RWPE2 (cell line): ENCODE data around the gene FOCAD.

ENCODE experiments used
- ATAC-seq: fragments of 200-7000 bp; cut with Tn5 transposase; 3 replicates; pipeline ENCODE4 v1.9.1; 2021; ENCODE audit warnings: low read depth
- DNase-seq: peaks from one replicate; pipeline ENCODE4 v3.0.0-alpha.2; 2020; ENCODE audit warnings: low spot score
- H3K27ac ChIP-seq: fragments of 450-650 bp; 2 replicates; pipeline ENCODE4 v1.5.1; 2017; ENCODE audit warnings: mild to moderate bottlenecking; ENCODE audit not compliant: poor library complexity, severe bottlenecking
- H3K27me3 ChIP-seq: fragments of 250-450 bp; sonication (Bioruptor Pico); 2 replicates; pipeline ENCODE4 v1.5.1; 2021; ENCODE audit warnings: mild to moderate bottlenecking, moderate library complexity; ENCODE audit not compliant: insufficient read depth, poor library complexity, severe bottlenecking
- H3K36me3 ChIP-seq: fragments of 250-450 bp; sonication (Bioruptor Pico); 2 replicates; pipeline ENCODE4 v1.5.1; 2020; ENCODE audit warnings: low read depth, mild to moderate bottlenecking, moderate library complexity
- H3K4me1 ChIP-seq: fragments of 250-450 bp; sonication (Bioruptor Pico); 2 replicates; pipeline ENCODE4 v1.5.1; 2021; ENCODE audit warnings: mild to moderate bottlenecking, moderate library complexity; ENCODE audit not compliant: insufficient read depth, poor library complexity, severe bottlenecking
- H3K4me3 ChIP-seq: fragments of 250-450 bp; sonication (Bioruptor Pico); 2 replicates; pipeline ENCODE4 v1.5.1; 2021; ENCODE audit warnings: mild to moderate bottlenecking, moderate library complexity; ENCODE audit not compliant: severe bottlenecking
- H3K9me3 ChIP-seq: fragments of 250-450 bp; sonication (Bioruptor Pico); 2 replicates; pipeline ENCODE4 v1.5.1; 2021; ENCODE audit warnings: mild to moderate bottlenecking, moderate library complexity; ENCODE audit not compliant: severe bottlenecking
- CTCF ChIP-seq: fragments of 450-650 bp; IDR thresholded peaks from one replicate; pipeline ENCODE4 v1.5.1; 2017; ENCODE audit warnings: mild to moderate bottlenecking, moderate library complexity; ENCODE audit not compliant: poor library complexity, severe bottlenecking

Gene FOCAD

GRCh38 chr9:20642045-20642444, 42.0 kb upstream of the FOCAD start:
- TF ChIP-seq CTCF, result no peak
- Histone ChIP-seq H3K27ac (no peak overlapping the region), H3K4me3 (no peak overlapping the region), H3K4me1 (no peaks in the 10 kb centered on the region), H3K36me3 (no peaks in the 10 kb centered on the region), H3K27me3 (no peaks in the 10 kb centered on the region), H3K9me3 (no peaks in the 10 kb centered on the region)
- ATAC-seq (no peak), DNase-seq (no peak)

- TF ChIP-seq CTCF, result no peak
- no peaks in the 10 kb centered on the region for H3K9me3 ChIP-seq
- H3K36me3 ChIP-seq, result no peaks in the 10 kb centered on the region
- H3K27ac ChIP-seq, result no peak overlapping the region
- no peaks in the 10 kb centered on the region for H3K27me3 ChIP-seq
- DNase-seq (no peak), ATAC-seq (no peak)
- no peaks in the 10 kb centered on the region for H3K4me1 ChIP-seq
- H3K4me3 ChIP-seq, result no peak overlapping the region
Observed at GRCh38 chr9:20643660-20644059, 40.4 kb upstream of the FOCAD start.

- Histone ChIP-seq H3K4me3 (no peak overlapping the region), H3K36me3 (no peaks in the 10 kb centered on the region), H3K27ac (no peak overlapping the region), H3K9me3 (no peaks in the 10 kb centered on the region), H3K4me1 (no peaks in the 10 kb centered on the region), H3K27me3 (no peaks in the 10 kb centered on the region)
- ATAC-seq, result no peak
- no peak for TF ChIP-seq CTCF
- DNase-seq, result no peak
Observed at GRCh38 chr9:20646656-20647055, 37.4 kb upstream of the FOCAD start.

- ATAC-seq, result no peak
- no peak for TF ChIP-seq CTCF
- Histone ChIP-seq H3K36me3 (no peaks in the 10 kb centered on the region), H3K9me3 (no peaks in the 10 kb centered on the region), H3K27ac (no peak overlapping the region), H3K4me3 (no peak overlapping the region), H3K4me1 (no peaks in the 10 kb centered on the region), H3K27me3 (no peaks in the 10 kb centered on the region)
- no peak for DNase-seq
Observed at GRCh38 chr9:20649381-20649780, 34.7 kb upstream of the FOCAD start.

- DNase-seq (no peak), ATAC-seq (no peak)
- no peaks in the 10 kb centered on the region for H3K27me3 ChIP-seq
- H3K9me3 ChIP-seq, result no peaks in the 10 kb centered on the region
- TF ChIP-seq CTCF, result no peak
- no peaks in the 10 kb centered on the region for H3K36me3 ChIP-seq
- H3K4me3 ChIP-seq, result no peak overlapping the region
- no peaks in the 10 kb centered on the region for H3K4me1 ChIP-seq
- no peak overlapping the region for H3K27ac ChIP-seq
Observed at GRCh38 chr9:20650313-20650712, 33.7 kb upstream of the FOCAD start.
